HG03196 (cell line): ENCODE data around the gene AK8.
"Not testable (repeated sequence)": the region's sequence is repeated elsewhere in the genome, so short reads cannot be mapped to it uniquely, and the experiment has no call there.

Experiments
- ATAC-seq: cut with Tn5 transposase; IDR thresholded peaks from one replicate; pipeline ENCODE4 v1.9.1; 2021; ENCODE audit not compliant: unreplicated experiment

AK8 gene

GRCh38 chr9:132721661-132722060 lies 156.4 kb downstream of the AK8 start:
- ATAC-seq = no peak

GRCh38 chr9:132718381-132718928 lies 159.6 kb downstream of the AK8 start:
- not testable (repeated sequence) for ATAC-seq

- ATAC-seq = no peak
These were observed 160.6 kb downstream of the AK8 start for GRCh38 chr9:132717326-132717945.

GRCh38 chr9:132716007-132716406 lies 162.1 kb downstream of the AK8 start:
- ATAC-seq = no peak

DNA sequence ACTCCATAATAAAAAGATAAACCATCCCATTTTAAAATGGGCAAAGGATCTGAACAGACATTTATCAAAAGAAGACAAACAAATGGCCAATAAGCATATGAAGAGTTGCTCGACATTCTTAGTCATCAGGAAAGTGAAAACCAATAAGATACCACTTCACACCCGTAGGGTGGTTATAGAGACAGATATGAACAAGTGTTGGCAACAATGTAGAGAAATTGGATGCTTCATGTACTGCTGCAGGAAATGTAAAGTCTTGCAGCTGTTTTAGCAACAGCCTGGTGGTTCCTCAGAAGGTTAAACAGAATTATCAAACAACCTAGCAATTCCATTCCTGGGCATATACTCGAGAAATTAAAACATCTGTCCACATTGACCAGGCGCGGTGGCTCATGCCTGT lies 165.3 kb downstream of the AK8 start:
- ATAC-seq = no peak

DNA sequence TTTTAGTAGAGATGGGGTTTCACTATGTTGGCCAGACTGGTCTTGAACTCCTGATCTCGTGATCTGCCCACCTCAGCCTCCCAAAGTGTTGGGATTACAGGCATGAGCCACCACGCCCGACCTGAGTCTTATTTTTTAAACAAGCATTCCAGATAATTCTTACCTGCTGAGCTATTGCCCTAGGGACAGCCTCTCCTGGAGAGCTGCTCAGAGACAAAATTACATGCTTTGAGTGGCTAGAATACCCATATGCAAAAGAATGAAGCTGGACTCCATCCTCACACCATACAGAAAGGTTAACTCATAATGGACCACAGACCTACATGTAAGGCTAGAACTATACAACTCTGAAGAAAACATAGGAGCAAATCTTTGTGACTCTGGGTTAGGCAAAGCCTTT lies 166.2 kb downstream of the AK8 start:
- ATAC-seq = no peak

DNA sequence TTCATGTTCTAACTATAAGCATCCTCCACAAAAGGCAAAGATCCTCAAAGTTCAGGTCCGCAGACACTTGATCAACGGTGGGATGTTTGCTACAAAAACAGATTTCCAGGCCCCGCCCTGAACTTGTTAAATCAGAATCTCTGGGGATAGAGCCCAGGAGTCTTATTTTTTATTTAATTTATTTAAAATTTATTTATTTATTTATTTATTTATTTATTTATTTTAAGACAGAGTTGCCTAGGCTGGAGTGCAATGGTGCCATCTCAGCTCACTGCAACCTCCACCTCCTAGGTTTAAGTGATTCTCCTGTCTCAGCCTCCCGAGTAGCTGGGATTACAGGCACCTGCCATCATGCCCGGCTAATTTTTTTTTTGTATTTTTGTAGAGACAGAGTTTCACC lies 166.9 kb downstream of the AK8 start:
- ATAC-seq = not testable (repeated sequence)

DNA sequence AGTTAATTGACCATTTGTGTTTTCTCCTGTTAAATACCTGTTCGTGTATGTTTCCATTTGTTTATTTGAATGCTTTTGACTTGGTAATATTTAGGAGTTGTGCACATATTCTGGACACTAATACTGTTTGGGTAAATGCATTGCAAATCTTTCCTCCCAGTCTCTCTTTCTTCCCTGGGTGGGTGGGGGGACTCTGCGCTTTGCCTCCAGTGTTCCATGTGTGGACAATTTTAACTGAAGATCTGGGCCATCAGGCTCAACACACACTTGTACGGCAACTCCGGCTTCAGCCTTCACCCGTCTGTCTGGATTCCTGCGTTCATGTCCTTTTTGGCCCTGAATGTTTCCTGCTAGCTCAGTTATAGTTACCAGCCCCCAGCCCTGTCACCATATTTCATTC lies 167.8 kb downstream of the AK8 start:
- ATAC-seq = no peak

- no peak for ATAC-seq
These were observed 169.2 kb downstream of the AK8 start for GRCh38 chr9:132708769-132709430.

DNA sequence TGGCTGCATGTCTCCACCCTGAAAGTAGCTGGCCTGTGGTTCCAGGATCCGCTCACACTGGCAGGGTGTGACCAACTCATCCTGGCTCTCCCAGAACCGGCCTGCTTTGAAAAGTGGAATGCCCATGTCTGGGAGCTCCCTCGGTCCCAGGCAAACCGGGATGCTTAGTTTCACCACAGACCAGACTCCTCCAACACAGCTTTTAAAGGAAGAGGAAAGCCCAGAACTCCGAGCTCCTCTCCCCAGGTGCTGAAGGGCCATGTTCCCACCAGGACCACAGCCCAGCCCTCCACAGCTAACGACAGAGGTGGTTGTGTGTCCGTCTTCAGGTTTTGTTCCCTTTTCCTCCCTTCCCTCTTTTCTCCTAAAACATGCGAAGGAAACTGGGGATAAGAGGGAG lies 169.8 kb downstream of the AK8 start:
- no peak for ATAC-seq

DNA sequence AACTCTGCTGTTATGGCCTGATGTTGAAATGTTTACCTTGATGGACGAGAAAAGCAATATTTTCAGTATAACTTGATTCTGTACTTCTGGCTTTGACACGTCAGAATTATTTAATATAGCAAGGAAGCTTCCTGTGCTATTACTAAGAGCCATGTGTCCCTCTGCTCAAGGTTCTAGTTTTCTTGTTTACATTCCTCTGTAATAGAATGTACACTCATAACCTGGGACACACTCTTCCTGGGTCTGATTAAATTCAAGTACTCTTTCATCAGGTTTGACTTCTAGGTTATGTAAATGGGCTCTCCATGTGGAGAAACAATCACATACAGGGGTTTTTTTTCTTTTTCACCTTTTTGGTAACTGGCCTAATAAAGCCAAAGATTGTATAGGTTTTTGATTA lies 174.7 kb downstream of the AK8 start:
- no peak for ATAC-seq

GRCh38 chr9:132702254-132702653 lies 175.8 kb downstream of the AK8 start:
- no peak for ATAC-seq

GRCh38 chr9:132699956-132700355 lies 178.1 kb downstream of the AK8 start:
- ATAC-seq = no peak

DNA sequence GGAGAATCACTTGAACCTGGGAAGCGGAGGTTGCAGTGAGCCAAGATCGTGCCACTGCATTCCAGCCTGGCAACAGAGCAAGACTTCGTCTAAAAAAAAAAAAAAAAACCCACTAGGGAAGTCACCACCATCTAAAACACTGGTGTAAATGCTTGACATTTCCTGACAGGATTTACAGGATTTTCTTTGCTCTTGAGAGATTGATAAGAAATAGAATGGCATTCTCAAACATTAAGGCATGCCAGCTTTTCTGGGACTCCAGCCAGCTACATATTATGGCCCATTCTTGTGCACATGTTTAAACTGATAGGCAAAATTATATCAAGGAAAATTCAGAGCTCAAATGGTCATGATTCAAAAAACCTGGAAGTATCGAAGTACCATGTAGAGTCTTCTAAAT lies 179.1 kb downstream of the AK8 start:
- no peak for ATAC-seq

DNA sequence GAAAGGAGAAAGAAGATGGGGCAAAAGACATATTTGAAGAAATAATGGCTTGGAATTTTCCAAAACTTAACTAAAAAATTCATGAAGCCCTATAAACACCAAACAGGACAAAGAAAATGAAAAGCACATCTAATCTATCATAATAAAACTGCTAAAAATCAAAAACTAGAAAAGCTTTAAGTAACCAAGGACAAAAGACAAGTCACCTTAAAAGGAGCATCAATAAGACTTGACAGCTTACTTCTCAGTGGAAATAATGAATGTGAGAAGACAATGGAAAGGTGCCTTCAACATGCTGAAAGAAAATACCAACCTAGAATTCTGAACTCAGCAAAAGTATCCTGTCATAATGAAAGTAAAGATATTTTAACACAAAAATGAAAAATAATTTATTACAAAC lies 180.9 kb downstream of the AK8 start:
- ATAC-seq = no peak

DNA sequence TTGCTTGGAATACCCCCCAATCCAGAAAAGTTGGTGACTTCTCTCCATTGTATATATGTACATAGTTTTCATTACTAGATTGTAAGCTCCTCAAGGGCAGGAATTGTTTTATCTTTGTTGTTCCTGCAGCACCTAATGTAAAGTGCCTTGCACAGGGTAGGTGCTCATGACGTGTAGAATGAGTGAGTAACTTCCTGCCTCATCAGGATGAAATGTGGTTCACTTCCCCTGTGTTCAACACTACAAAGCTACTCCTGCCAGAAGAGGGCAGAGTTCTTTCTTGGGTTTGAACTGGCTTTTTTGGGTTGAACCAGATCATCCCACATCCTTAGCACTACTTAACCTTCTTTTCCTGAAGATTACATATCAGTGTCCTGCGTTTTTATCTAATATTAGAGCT lies 183.9 kb downstream of the AK8 start:
- ATAC-seq = no peak

DNA sequence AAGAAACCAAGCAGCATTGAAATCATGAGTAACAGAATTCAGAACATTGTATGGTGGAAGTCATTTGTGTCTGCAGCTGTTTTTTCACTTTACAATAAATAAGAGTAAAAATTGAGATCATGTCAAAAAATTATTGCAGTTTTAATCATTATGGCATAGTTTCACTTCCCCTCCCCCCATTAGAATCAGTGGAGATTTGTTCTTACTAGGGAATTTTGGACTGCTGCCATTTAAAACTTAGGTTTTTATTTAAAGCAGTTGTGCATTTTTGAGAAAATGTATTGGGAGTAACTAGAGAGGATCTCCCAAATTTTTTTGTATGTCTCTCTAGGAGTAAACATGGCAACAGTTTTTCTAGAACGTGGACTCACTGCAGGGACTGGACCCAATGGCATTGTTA lies 187.4 kb downstream of the AK8 start:
- no peak for ATAC-seq

GRCh38 chr9:132683873-132684272 lies 194.2 kb downstream of the AK8 start:
- no peak for ATAC-seq

DNA sequence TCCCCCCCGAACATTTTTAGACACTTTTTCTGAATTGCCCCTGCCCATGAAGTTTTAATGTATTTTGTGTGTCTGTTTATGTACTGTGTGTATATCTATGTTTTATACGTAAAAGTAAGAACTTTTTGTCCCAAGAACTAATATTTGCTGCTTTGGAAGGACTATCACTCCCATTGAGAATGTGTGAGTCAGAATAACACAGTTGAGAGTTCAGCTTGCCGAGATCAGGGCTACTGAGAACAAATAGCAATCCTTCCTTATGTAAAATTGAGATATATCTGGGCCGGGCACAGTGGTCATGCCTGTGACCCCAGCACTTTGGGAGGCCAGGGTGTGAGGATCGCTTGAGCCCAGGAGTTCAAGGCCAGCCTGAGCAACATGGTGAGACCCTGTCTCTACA lies 196.5 kb downstream of the AK8 start:
- no peak for ATAC-seq

- no peak for ATAC-seq
These were observed 198.0 kb downstream of the AK8 start for GRCh38 chr9:132679946-132680625.

- no peak for ATAC-seq
These were observed 200.1 kb downstream of the AK8 start for GRCh38 chr9:132677976-132678375.
